Measurements from ENCODE around the gene SLC39A12. TPM values are rescaled to one million over a fixed set of nuclear protein-coding genes. Genes with fewer than 3 reads are reported as not detected.

The SLC39A12 gene
- total RNA-seq (ENCODE audit: low replicate concordance): not detected in 2 replicates

GRCh38 chr10:17951868-17952371 lies at the start of gene SLC39A12:
SLC39A12 (plus strand) TSS chr10:17951918; CDS start chr10:17953277, 1,359 bp downstream.

Other genes with a start within 250 kb of the SLC39A12 start
- under 0.01 TPM in 1 of 2 replicates, not detected in the other for gene TMEM236, start 199.7 kb upstream of the SLC39A12 start, total RNA-seq (ENCODE audit: low replicate concordance)
- 0.12 TPM in 1 of 2 replicates, not detected in the other for gene MRC1, start 142.6 kb upstream of the SLC39A12 start, total RNA-seq (ENCODE audit: low replicate concordance)
- 0.08 and 2.7 TPM in 2 replicates for gene CACNB2, start 188.5 kb downstream of the SLC39A12 start, total RNA-seq (ENCODE audit: low replicate concordance)